22Rv1 (cell line): ENCODE results near the gene CCDC124.

Source experiments
- H3K27ac ChIP-seq: fragments of 450-650 bp; 2 replicates; pipeline ENCODE4 v1.5.1; 2017
- CTCF ChIP-seq: fragments of 450-650 bp; IDR thresholded peaks from 2 replicates; pipeline ENCODE4 v1.5.1; 2017; ENCODE audit warnings: mild to moderate bottlenecking
- ZFX ChIP-seq: fragments of 450-650 bp; IDR thresholded peaks from 2 replicates; pipeline ENCODE4 v1.6.1; 2017; ENCODE audit warnings: antibody characterized with exemption, borderline replicate concordance

CCDC124 gene

GRCh38 chr19:17951990-17952976 is 19.5 kb downstream of the CCDC124 start:
- no peak overlapping the region for H3K27ac ChIP-seq
- TF ChIP-seq ZFX = no peak
- TF ChIP-seq CTCF = 0 out of 2 replicates have a peak, but pooled peaks have one; percentile 4

- TF ChIP-seq CTCF (no peak), ZFX (no peak)
- no peak overlapping the region for H3K27ac ChIP-seq
These were observed 20.5 kb downstream of the CCDC124 start for GRCh38 chr19:17953316-17953801.

GRCh38 chr19:17953869-17954268 is 21.1 kb downstream of the CCDC124 start:
- H3K27ac ChIP-seq = no peak overlapping the region
- no peak for TF ChIP-seq CTCF
- no peak for TF ChIP-seq ZFX

- TF ChIP-seq CTCF (no peak), ZFX (no peak)
These were observed 21.6 kb downstream of the CCDC124 start for GRCh38 chr19:17954401-17954800.

GRCh38 chr19:17957149-17957849 is 24.5 kb downstream of the CCDC124 start:
- TF ChIP-seq ZFX = no peak
- TF ChIP-seq CTCF = no peak
- no peak overlapping the region for H3K27ac ChIP-seq

More at GRCh38 chr19:17954401-17954800, 21.6 kb downstream of the CCDC124 start:
- no peak overlapping the region for H3K27ac ChIP-seq

- TF ChIP-seq ZFX = no peak
- no peak for TF ChIP-seq CTCF
These were observed 25.1 kb downstream of the CCDC124 start for GRCh38 chr19:17957885-17958284.

More at GRCh38 chr19:17957885-17958284, 25.1 kb downstream of the CCDC124 start:
- H3K27ac ChIP-seq = no peak overlapping the region
